Gastroesophageal sphincter (tissue), 3 donors: Measurements from ENCODE around the gene DLGAP3.

Experiments used
- EP300 ChIP-seq: sonication (generic); formaldehyde crosslinking; IDR thresholded peaks from one replicate; pipeline ENCODE4 v1.6.1; 2017; ENCODE audit warnings: antibody characterized with exemption, mild to moderate bottlenecking
- POLR2A ChIP-seq, 2 donors: fragments of 450-650 bp; IDR thresholded peaks; one replicate each; pipeline ENCODE4 v1.6.1; 2017; ENCODE audit warnings: antibody characterized with exemption in 2 of 2, mild to moderate bottlenecking in 2 of 2, moderate library complexity in 1 of 2
- POLR2AphosphoS5 ChIP-seq: sonication (generic); formaldehyde crosslinking; IDR thresholded peaks from one replicate; pipeline ENCODE4 v1.6.1; 2017; ENCODE audit warnings: antibody characterized with exemption
- TF ChIP-seq, protein P1 (sequence below), 4 experiments: fragments of 200-600 bp in 2 of 4; fragments of 450-650 bp in 2 of 4; sonication (generic) in 1 of 4; IDR thresholded peaks; one replicate each; pipeline ENCODE4 v1.5.1; 2017 to 2019; ENCODE audit warnings: antibody characterized with exemption in 4 of 4, mild to moderate bottlenecking in 2 of 4, moderate library complexity in 2 of 4

DNA sequence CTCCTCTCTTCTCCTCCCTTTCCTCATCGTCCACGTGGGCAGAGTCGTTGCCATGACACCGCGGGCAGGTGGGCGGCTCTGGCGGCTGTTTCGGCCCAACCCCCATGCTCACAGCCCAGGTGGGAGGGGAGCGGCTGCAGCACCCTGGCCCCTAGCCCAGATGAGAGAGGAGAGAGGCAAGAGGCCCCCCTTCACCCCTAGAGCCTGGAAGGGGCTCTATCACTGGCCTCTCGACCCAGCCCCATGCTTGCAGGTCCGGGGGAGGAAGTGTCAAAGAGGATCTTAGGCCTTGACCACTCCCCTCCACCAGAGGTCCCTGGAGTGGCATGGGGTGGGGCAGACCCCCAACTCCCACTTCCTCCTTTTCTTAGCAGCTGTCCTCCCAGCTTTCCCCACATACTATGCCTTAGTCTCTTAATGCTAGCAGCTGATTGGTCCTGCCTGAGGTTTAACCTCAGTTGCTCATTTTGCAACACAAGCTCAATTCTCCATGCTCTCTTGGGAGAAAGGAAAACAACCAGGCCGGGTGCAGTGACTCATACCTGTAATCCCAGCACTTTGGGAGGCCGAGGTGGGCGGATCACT lies 10.4 kb downstream of the DLGAP3 start:
- TF ChIP-seq, protein P1, sequence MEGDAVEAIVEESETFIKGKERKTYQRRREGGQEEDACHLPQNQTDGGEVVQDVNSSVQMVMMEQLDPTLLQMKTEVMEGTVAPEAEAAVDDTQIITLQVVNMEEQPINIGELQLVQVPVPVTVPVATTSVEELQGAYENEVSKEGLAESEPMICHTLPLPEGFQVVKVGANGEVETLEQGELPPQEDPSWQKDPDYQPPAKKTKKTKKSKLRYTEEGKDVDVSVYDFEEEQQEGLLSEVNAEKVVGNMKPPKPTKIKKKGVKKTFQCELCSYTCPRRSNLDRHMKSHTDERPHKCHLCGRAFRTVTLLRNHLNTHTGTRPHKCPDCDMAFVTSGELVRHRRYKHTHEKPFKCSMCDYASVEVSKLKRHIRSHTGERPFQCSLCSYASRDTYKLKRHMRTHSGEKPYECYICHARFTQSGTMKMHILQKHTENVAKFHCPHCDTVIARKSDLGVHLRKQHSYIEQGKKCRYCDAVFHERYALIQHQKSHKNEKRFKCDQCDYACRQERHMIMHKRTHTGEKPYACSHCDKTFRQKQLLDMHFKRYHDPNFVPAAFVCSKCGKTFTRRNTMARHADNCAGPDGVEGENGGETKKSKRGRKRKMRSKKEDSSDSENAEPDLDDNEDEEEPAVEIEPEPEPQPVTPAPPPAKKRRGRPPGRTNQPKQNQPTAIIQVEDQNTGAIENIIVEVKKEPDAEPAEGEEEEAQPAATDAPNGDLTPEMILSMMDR (IDR thresholded peaks at IDR 0.05): no peak
- TF ChIP-seq POLR2AphosphoS5: no peak
- TF ChIP-seq EP300: no peak
- no peak for TF ChIP-seq POLR2A (IDR thresholded peaks at IDR 0.05)
